Glomerular visceral epithelial cell (primary cell): Measurements from ENCODE around the gene ARHGAP40.

Experiments
- DNase-seq: peaks from one replicate; pipeline ENCODE4 v3.0.0-alpha.2; 2016; ENCODE audit errors: extremely low spot score

ARHGAP40 gene

DNA sequence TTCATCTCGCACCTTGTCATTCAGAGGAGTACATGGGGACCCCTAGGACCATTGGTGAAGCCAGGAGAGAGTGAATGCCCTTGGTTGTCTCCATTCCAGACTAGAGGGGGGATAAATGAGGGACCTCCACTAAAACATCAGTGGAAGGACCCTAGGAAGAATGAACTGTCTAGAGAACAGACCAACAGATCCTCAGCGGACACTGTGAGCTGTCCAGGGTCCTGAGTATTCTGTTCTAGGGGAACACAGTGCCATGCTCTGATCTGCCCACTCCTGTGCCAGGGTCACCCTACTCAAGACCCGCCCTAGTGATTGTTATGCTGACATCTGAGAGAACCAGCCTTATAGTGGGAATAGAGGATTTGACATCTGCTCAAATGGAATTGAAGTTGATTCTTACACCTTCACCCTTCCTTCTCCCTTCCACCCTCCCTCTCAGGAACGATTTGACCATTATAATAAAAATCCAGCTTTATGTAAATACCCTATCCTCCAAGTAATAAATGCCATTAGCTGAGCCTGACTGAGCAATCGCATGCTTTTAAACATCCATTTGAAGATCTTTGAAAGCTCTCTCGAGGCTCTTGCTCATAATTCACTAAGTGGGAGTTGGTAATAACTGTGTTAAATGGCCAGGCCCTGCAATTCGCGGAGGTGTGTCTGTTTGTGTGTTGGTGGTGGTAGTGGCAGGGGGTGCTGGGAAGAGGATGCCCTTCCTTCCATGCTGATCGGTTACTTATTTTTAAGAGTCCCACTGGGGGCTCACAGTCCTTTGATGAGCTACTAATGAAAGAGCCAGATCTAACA is 79.1 kb downstream of the ARHGAP40 start:
- DNase-seq, result peak; percentile 42

DNA sequence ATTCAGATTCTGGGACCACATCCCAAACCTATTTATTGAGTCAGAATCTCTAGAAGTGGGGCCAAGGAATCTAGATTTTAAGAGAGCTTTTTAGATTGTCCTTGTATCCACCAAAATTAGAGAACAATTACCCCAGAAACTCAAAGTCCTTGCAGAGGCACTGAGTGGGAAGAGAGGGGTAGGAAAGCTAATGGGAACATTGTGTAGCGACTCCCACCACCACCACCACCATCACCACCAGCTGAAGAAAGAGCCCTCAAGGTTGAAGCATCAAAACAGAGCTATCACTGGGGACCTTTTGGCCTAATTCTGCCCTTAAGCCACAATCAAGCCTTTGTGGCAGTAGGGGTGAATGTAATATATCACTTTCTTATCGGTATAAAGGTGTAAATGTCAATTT is 83.7 kb downstream of the ARHGAP40 start:
- DNase-seq, result no peak

DNA sequence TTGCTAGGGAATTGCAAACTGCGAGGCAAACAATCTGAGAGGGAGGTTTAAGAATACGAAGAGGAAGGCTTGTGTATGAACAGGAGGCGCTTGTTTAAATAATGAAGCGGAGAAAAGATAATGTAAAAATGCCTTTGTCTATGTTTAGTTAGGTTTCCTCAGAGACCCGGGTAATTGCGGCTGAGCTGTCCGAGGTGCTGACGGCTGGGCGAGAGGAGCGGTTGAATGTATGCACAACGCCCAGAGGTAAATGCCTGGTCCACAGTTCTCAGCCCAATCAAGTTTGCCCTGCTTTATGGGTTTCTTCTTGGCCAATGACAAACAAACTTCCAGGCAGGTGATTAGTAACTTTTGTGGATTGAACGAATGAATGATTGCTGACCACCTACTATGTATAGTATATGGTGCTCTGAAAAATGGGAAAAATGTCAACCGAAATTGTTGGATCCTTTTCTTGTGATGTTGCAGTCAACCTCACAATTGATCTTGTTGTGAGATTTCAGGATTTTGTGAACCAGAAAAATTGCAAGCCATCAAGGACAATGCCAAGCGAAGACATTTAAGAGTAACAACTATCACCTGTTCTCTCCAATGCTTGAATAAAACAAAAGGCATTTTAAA is 84.4 kb downstream of the ARHGAP40 start:
- peak; percentile 46 for DNase-seq

DNA sequence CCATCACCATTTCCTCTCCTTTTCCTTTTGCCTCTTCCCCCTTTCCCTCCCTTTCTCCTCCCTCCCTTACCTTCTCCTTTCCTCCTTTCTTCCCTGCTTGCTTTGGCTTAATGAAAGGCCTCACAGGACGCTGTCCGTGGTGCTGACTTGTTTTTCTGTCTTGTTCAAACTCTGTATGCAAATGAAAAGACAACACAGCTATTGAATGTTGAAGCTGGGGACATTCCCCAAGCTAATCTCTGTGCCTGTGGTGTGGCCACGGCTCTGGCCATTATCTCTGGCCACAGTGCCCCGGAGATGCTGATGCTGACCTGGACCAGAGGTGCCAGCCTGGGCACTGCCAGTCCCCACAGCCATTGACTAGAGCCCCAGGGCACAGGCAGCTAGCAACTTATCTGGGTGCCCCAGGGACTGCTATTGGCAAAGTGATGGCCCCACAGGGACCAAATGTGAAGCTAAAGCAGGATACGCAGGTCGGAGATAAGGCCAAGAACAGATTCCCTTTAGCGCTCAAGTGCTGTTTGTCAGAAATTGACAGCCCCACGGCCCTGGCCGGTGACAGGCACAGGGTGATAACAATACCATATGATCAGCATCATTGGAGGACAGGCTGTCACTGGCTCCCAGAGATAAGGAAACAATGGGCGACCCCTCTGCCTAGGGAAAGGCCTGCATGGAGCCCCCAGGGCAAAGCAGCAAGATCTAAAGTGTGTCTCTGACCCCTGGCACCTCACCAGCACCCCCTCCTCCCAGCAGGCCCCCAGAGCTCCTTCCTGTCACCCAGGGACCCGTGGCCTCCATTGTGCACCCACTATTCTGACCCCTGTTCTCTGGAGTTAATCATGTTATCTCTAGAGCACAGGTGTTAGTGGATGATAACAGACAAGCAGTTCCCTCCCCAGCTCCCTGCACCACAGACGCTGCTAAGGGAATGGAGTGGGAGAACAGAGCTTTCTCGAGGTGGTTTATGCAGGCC is 91.1 kb downstream of the ARHGAP40 start:
- peak; percentile 60 for DNase-seq

DNA sequence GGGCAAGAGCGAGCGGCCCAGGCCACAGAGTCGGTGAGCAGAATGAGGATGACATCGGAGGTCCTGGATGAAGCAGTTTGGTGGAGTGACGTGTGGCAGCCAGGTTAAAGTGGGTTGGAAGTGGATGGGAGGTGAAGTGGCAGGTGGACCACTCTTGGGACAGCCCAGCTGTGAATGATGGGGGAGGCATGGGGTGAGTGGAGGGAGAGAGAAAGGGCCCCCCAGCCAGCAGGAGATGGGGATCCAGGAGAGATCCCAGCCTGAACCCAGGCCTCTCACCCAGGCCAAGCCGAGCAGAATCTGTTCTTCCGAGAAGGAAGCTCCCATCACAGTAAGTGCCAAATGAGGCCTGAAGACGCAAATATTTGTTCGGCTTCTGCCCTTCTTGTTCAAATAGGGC is 95.7 kb downstream of the ARHGAP40 start:
- no peak for DNase-seq

DNA sequence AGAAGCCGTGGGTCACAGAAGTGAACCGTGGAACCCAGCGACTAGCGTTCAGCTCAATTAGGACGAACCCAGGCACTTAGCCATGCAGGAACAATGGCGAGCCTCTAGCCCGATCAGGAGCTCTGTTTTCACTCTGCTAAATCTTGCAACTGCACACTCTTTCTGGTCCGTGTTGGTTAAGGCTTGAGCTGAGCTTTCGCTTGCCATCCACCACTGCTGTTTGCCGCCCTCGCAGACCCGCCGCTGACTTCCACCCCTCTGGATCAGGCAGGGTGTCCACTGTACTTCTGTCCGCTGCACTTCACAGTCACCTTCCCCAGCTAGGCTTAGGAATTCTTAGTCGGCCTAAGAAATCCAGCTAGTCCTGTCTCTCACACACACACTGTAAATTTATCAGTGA is 96.9 kb downstream of the ARHGAP40 start:
- no peak for DNase-seq

DNA sequence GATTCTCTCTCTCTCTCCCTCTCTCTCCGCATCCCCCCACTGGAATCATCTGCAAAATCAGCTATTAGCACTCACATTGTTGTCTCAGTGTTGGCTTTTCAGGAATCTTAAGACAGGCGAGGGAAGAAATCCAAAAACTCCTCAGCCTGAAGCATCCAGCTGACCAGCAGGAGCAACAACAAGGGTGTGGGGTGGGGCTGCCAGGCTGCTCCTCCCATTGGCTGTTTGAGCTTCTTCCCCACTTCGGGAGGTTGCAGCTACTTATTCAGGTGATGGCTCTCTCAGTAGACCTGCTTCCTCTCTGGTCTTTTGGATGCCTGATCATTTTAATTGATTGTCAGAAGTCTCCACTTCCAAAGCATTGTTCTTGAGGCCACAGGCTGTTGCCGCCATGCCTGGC is 98.5 kb downstream of the ARHGAP40 start:
- DNase-seq, result no peak
